Measurements from ENCODE around the gene ZFP62. TPM values are rescaled to one million over a fixed set of nuclear protein-coding genes. Genes with fewer than 3 reads are reported as not detected.
"Not testable (repeated sequence)": the region's sequence is repeated elsewhere in the genome, so short reads cannot be mapped to it uniquely, and the experiment has no call there.

ZFP62 gene
- total and polyA plus RNA-seq, 2 donors, result 17.4 to 32.6 TPM

GRCh38 chr5:180831139-180832093 lies 29.7 kb downstream of the ZFP62 start:
- peak overlapping the region; percentile 99 for H3K27ac ChIP-seq (ENCODE audit: low read depth)
- H3K36me3 ChIP-seq (ENCODE audit: insufficient read depth), result no peaks in the 10 kb centered on the region
- WGBS, result 1% methylated on average over 79 of the region's 80 CpGs
- no peaks in the 10 kb centered on the region for H3K4me1 ChIP-seq (ENCODE audit: insufficient read depth)
- DNase-seq (ENCODE audit: extremely low spot score), result peak; percentile 55
- peak overlapping the region; percentile 90 for H3K4me3 ChIP-seq (ENCODE audit: low read depth, low read length)

DNA sequence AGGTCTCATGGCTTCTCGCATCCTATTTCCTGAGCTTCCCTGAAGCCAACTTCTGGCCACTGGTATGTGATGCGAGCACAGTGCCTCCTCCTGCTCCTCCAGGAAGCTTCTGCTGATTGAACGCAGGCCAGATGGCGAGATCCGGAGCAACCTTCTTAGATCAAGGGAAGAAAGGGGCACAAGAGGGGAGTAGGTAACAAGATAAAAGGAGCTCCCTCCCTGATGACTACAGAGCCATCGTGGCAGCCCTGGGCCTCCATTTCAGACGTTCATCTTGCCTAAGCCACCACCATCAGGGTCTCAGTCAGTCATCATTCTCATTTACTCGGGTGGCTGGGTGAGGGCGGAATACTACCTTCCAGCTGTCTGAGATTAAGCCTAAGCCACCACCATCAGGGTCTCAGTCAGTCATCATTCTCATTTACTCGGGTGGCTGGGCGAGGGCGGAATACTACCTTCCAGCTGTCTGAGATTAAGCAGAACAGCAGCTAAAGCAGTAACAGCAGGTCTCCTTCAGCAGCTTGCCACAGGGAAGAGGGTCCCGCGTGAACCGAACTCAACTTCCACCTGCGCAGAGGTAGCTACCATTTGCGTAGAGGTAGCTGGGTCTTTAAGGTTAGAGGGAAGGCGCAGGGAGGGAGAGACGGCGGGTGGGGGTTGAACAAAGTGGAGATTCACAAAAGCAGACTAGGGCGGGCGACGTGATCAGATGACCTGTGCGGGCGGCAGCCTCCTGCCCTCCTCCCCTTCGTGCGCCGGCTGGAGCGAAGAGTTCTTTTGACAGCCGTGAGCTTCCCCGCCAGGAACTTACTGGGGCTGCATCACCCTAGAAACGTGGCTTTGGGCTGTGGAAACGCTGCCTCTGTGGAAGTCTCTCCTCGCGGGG lies 30.6 kb downstream of the ZFP62 start:
- 22% methylated on average over 35 of the region's 35 CpGs for WGBS
- Histone ChIP-seq H3K27ac (ENCODE audit: low read depth) (peak overlapping the region; percentile 99), H3K36me3 (ENCODE audit: insufficient read depth) (no peaks in the 10 kb centered on the region), H3K4me1 (ENCODE audit: insufficient read depth) (no peaks in the 10 kb centered on the region), H3K4me3 (ENCODE audit: low read depth, low read length) (peak overlapping the region; percentile 90)
- DNase-seq (ENCODE audit: extremely low spot score), result no peak

GRCh38 chr5:180829726-180830125 lies 31.4 kb downstream of the ZFP62 start:
- WGBS, result 97% methylated on average over 5 of the region's 5 CpGs
- DNase-seq (ENCODE audit: extremely low spot score), result no peak
- Histone ChIP-seq H3K4me1 (ENCODE audit: insufficient read depth) (no peaks in the 10 kb centered on the region), H3K27ac (ENCODE audit: low read depth) (peak overlapping the region; percentile 39), H3K36me3 (ENCODE audit: insufficient read depth) (no peaks in the 10 kb centered on the region), H3K4me3 (ENCODE audit: low read depth, low read length) (no peak overlapping the region)

DNA sequence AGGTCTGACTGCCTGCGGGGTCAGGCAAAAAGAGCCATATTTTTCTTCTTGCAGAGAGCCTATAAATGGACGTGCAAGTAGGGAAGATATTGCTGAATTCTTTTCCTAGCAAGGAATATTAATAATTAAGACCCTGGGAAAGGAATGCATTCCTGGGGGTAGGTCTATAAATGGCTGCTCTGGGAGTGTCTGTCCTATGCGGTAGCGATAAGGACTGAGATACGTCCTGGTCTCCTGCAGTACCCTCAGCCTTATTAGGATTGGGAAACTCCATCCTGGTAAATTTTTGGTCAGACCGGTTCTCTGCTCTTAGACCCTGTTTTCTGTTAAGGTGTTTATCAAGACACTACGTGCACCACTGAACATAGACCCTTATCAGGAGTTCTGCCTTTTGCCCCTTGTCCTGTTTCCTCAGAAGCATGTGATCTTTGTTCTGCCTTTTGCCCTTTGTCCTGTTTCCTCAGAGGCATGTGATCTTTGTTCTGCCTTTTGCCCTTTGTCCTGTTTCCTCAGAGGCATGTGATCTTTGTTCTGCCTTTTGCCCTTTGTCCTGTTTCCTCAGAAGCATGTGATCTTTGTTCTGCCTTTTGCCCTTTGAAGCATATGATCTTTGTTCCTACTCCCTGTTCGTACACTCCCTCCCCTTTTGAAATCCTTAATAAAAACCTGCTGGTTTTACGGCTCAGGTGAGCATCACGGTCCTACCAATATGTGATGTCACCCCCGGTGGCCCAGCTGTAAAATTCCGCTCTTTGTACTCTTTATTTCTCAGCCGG lies 32.1 kb downstream of the ZFP62 start:
- H3K27ac ChIP-seq (ENCODE audit: low read depth); H3K4me1 ChIP-seq (ENCODE audit: insufficient read depth); H3K4me3 ChIP-seq (ENCODE audit: low read depth, low read length); DNase-seq (ENCODE audit: extremely low spot score); H3K36me3 ChIP-seq (ENCODE audit: insufficient read depth): not testable (repeated sequence)
- WGBS, result 88% methylated on average over 13 of the region's 13 CpGs

DNA sequence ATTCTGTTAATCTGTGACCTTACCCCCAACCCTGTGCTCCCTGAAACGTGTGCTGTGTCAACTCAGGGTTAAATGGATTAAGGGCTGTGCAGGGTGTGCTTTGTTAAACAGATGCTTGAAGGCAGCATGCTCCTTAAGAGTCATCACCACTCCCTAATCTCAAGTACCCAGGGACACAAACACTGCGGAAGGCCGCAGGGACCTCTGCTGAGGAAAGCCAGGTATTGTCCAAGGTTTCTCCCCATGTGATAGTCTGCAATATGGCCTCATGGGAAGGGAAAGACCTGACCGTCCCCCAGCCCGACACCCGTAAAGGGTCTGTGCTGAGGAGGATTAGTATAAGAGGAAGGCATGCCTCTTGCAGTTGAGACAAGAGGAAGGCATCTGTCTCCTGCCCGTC lies 33.7 kb downstream of the ZFP62 start:
- H3K4me1 ChIP-seq (ENCODE audit: insufficient read depth); H3K27ac ChIP-seq (ENCODE audit: low read depth); H3K36me3 ChIP-seq (ENCODE audit: insufficient read depth); H3K4me3 ChIP-seq (ENCODE audit: low read depth, low read length); DNase-seq (ENCODE audit: extremely low spot score): not testable (repeated sequence)
- 62% methylated on average over 7 of the region's 7 CpGs for WGBS

GRCh38 chr5:180825768-180826525 lies 35.1 kb downstream of the ZFP62 start:
- no peak overlapping the region for H3K27ac ChIP-seq (ENCODE audit: low read depth)
- WGBS, result 94% methylated on average over 3 of the region's 3 CpGs
- DNase-seq (ENCODE audit: extremely low spot score), result no peak

GRCh38 chr5:180824630-180825476 lies 36.2 kb downstream of the ZFP62 start:
- no peaks in the 10 kb centered on the region for H3K36me3 ChIP-seq (ENCODE audit: insufficient read depth)
- peaks cover 2% of the 10 kb centered on the region for H3K4me1 ChIP-seq (ENCODE audit: insufficient read depth)
- DNase-seq (ENCODE audit: extremely low spot score), result no peak
- H3K27ac ChIP-seq (ENCODE audit: low read depth), result peak overlapping the region; percentile 68
- H3K4me3 ChIP-seq (ENCODE audit: low read depth, low read length), result no peak overlapping the region
- WGBS, result 30% methylated on average over 10 of the region's 10 CpGs

More at GRCh38 chr5:180825768-180826525, 35.1 kb downstream of the ZFP62 start:
- Histone ChIP-seq H3K4me1 (ENCODE audit: insufficient read depth) (peaks cover 2% of the 10 kb centered on the region), H3K4me3 (ENCODE audit: low read depth, low read length) (no peak overlapping the region), H3K36me3 (ENCODE audit: insufficient read depth) (no peaks in the 10 kb centered on the region)

- Histone ChIP-seq H3K4me3 (ENCODE audit: low read depth, low read length) (no peak overlapping the region), H3K4me1 (ENCODE audit: insufficient read depth) (peaks cover 2% of the 10 kb centered on the region), H3K27ac (ENCODE audit: low read depth) (no peak overlapping the region), H3K36me3 (ENCODE audit: insufficient read depth) (no peaks in the 10 kb centered on the region)
- DNase-seq (ENCODE audit: extremely low spot score), result no peak
- WGBS, result 42% methylated on average over 6 of the region's 6 CpGs
Observed at GRCh38 chr5:180823940-180824629, 37.0 kb downstream of the ZFP62 start.

- Histone ChIP-seq H3K4me3 (ENCODE audit: low read depth, low read length) (no peak overlapping the region), H3K4me1 (ENCODE audit: insufficient read depth) (peaks cover 2% of the 10 kb centered on the region), H3K36me3 (ENCODE audit: insufficient read depth) (no peaks in the 10 kb centered on the region), H3K27ac (ENCODE audit: low read depth) (no peak overlapping the region)
- no peak for DNase-seq (ENCODE audit: extremely low spot score)
- WGBS, result 65% methylated on average over 7 of the region's 7 CpGs
Observed at GRCh38 chr5:180823346-180823745, 37.7 kb downstream of the ZFP62 start.

DNA sequence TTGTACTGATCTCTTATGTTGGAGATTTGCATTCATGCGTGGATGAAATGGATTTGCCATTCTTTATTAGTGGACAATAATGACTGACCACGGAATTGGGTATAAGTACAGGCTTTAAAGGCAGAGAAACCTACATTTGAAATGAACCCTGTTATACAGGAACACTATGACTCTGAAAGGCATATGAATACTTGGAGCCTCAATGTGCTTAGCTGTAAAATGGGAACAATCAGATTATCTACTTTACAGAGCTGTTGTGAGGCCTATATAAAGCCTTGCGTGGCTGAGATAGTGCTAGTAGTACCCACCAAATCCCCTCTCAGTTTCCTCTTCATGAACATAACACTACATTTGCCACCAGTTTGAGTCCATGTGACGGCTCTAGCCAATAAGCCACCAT lies 39.5 kb downstream of the ZFP62 start:
- 88% methylated on average over 4 of the region's 4 CpGs for WGBS

DNA sequence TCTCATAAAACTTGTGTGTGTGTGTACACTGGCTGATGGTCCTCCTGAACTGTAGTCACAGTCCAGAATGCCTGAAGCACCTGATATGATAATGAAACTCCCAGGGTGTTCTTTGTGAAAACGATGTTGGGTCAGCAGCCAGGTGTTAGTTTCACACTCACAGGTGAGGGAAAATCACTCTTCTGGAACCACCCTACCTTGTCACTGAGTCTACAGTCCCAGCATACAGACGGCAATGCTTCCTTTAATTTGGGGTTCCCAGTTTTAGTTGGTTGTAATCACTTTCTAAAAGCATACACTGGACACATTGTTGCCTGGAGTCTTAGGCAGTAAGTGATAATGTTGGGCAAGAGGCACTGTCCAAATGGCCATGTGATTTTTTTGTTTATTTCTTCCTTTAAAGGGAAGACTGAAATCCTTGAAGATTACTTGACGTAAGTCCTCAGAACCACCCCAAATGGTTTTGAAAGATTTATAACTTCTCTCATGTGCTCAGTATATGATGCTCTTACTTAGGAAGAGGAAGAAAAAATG lies 40.2 kb downstream of the ZFP62 start:
- no peak for DNase-seq (ENCODE audit: extremely low spot score)
- Histone ChIP-seq H3K4me1 (ENCODE audit: insufficient read depth) (peaks cover 2% of the 10 kb centered on the region), H3K36me3 (ENCODE audit: insufficient read depth) (no peaks in the 10 kb centered on the region), H3K4me3 (ENCODE audit: low read depth, low read length) (no peak overlapping the region), H3K27ac (ENCODE audit: low read depth) (no peak overlapping the region)
- 42% methylated on average over 3 of the region's 3 CpGs for WGBS

More for the DNA sequence above, 39.5 kb downstream of the ZFP62 start:
- Histone ChIP-seq H3K4me1 (ENCODE audit: insufficient read depth) (peaks cover 2% of the 10 kb centered on the region), H3K4me3 (ENCODE audit: low read depth, low read length) (no peak overlapping the region), H3K27ac (ENCODE audit: low read depth) (no peak overlapping the region), H3K36me3 (ENCODE audit: insufficient read depth) (no peaks in the 10 kb centered on the region)
- DNase-seq (ENCODE audit: extremely low spot score), result no peak
